Caki2 (cell line): Measurements from ENCODE around the gene CMTR2. TPM values are rescaled to one million over a fixed set of nuclear protein-coding genes. Genes with fewer than 3 reads are reported as not detected.

Experiments used
- DNase-seq: peaks from one replicate; pipeline ENCODE4 v3.0.0-alpha.2; 2015; ENCODE audit warnings: low read depth
- in situ Hi-C: cut with HindIII; loops from 2 replicates; pipeline ENCODE4 v1.10.0; 2016; ENCODE audit warnings: low sequenced_read_pairs, low pct_unique_long_range_greater_than_20kb, mixed read lengths
- total RNA-seq: library from RNA; depleted of rRNA; stranded (reverse); fragments of >200 nt; shearing (Covaris generic); gene quantifications from 2 replicates; pipeline ENCODE4 v1.2.3, GENCODE V29; 2014; ENCODE audit warnings: low replicate concordance

The CMTR2 gene
- total RNA-seq, 1 experiment from 2014 or later, result 20.0 TPM

GRCh38 chr16:71287911-71288310, 1.3 kb downstream of the CMTR2 start:
- no peak for DNase-seq
- in situ Hi-C loops, result no loop called here

DNA sequence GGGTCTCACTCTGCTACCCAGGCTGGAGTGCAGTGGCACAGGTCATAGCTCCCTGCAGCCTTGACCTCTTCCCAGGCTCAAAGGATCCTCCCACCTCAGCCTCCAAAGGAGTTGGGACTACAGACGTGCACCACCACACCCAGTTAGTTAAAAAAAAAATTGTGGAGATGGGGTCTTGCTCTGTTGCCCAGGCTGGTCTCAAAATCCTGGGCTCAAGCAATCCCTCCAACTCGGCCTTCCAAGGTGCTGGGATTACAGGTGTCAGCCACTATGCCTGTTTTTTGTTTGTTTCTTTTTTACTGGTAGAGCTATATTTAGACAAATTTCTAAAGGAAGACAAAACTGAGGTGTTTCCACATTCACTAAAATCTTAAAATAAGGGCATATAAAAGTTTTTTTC, 1.7 kb downstream of the CMTR2 start:
- no peak for DNase-seq
- in situ Hi-C loops, result no loop called here

GRCh38 chr16:71283612-71284011, 5.6 kb downstream of the CMTR2 start:
- in situ Hi-C loops, result no loop called here
- DNase-seq, result no peak

- DNase-seq, result no peak
- in situ Hi-C loops, result no loop called here
Observed at GRCh38 chr16:71282943-71283342, 6.3 kb downstream of the CMTR2 start.

- no peak for DNase-seq
- in situ Hi-C loops, result no loop called here
Observed at GRCh38 chr16:71276589-71277334, 12.4 kb downstream of the CMTR2 start.

DNA sequence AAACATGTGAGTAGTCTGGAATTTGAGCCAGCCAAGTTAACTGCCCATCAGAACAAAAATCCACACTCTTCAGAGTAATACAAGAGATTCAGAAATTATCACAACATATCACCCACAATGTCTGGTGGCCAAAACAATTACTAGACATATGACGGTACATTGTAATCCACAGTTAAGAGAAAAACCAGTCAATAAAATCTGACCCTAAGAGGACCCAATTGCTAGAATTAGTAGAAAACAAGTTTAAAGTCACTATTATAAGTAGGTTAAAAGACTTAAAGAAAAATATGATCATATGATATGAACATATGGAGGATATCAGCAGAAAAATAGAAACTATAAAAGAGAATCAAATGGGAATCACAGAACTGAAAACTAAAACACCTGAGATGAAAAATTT, 15.8 kb downstream of the CMTR2 start:
- DNase-seq, result no peak
- in situ Hi-C loops, result no loop called here

DNA sequence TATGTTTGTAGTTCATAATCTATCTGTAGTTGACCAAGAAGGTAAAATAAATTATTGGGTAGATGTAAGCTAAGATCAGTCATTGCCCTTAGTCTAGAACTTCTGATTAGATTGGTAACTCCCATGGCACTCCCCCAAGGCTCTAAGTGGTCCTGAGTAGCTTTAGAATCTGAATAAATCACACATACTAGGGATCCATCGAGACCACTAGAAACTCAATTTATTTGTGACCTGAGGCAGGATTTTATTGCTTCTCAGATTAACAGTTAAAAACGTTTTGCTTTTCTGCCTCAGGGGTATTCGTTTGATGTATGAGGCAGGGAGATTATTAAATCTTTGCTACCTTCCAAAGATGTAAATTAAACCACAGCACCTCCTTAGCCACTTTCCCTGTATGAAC, 24.9 kb downstream of the CMTR2 start:
- in situ Hi-C loops, result no loop called here
- DNase-seq, result no peak

GRCh38 chr16:71263582-71263981, 25.6 kb downstream of the CMTR2 start:
- in situ Hi-C loops, result no loop called here
- DNase-seq, result no peak

- in situ Hi-C loops, result no loop called here
- DNase-seq, result no peak
Observed at GRCh38 chr16:71262391-71262790, 26.8 kb downstream of the CMTR2 start.

GRCh38 chr16:71260995-71261394, 28.2 kb downstream of the CMTR2 start:
- no peak for DNase-seq
- in situ Hi-C loops, result no loop called here

GRCh38 chr16:71259086-71259485, 30.1 kb downstream of the CMTR2 start:
- DNase-seq, result no peak
- in situ Hi-C loops, result no loop called here

DNA sequence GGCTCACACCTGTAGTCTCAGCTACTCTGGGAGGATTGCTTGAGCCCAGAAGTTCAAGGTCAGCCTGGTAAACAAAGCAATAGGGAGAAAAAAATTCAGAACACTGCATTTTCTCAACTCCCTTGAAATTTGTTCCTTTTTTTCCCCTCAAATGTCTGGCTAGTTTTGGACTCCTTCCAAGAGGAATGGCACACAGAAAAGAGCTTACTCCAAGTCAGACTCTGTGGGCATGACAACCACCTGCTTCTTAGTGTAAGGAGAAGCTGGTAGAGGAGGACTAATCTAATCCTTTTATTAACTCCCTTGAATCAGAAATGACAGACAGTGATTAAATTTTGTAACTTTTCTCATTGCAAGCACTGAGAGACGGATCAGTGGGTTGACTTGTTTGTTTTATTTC, 30.8 kb downstream of the CMTR2 start:
- in situ Hi-C loops, result no loop called here
- DNase-seq, result no peak

- no peak for DNase-seq
Observed at GRCh38 chr16:71257768-71258167, 31.4 kb downstream of the CMTR2 start.

GRCh38 chr16:71255721-71256120, 33.5 kb downstream of the CMTR2 start:
- in situ Hi-C loops, result no loop called here
- DNase-seq, result no peak

More at GRCh38 chr16:71257768-71258167, 31.4 kb downstream of the CMTR2 start:
- in situ Hi-C loops, result no loop called here

DNA sequence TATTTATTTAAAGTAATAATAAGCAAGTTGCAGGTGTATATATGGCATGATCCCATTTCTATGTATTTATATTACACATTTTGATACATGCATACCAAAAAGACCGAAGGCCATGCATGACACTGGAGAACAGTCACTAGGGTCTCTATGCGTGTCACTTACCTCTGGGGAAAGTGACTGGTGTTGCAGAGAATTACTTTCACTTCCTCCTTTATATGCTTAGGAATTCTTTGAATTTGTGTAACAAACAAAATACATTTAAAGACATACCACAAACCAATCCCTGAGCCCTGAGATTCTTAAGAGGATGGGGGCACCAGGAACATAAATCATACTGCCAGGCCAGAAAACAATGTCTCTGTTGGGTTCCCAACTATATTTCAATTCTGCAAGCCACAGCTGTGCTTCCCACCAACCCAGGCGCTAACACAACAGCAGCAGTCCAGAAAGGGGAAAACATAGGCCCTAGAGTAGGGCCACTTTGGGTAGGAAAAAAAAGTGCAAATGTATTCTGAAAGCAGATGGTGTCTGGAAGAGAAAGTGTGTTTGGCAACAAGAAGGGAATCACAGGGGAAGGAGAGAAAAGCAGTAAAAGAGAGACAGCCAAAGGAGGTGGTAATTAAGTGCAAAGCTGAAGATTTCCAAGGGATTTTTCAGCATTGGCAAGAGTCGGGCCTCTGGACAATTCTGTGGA, 34.2 kb downstream of the CMTR2 start:
- no peak for DNase-seq
- in situ Hi-C loops, result no loop called here

DNA sequence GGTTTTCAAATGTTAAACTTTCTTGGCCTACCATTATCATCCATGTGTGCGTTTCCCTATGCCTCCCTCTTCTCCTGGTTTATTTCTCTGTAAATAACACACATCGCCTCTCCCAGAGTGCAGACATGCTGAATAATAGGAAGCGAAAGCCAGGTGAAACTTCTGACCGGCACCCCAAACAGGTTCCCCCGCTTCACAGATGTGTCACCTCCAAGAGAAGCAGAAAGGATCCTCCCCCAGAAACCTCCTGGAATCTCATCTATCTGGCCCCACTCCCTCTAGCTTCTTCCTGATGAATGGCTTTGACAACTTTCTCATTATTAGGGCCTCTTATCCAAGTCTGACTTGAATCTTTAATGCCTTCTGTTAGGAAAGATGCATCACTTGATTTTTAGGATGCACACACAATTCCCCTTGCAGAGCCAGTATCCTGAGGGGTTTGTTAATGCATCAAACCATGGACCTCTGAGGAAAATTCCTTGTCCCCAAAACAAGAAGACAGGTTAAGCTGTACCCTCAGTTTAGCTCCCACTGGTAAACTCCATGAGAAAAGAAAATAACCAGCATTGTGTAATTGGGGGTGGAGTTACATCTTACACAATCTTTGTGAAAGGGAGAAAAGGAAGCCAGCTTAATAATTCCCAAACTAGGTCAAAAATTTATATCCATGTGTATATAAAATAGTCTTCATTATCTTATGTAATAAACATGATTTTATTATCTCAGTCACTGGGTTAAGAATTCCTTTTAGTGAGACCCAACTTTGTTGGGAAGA, 38.6 kb downstream of the CMTR2 start:
- no peak for DNase-seq
- in situ Hi-C loops, result no loop called here

DNA sequence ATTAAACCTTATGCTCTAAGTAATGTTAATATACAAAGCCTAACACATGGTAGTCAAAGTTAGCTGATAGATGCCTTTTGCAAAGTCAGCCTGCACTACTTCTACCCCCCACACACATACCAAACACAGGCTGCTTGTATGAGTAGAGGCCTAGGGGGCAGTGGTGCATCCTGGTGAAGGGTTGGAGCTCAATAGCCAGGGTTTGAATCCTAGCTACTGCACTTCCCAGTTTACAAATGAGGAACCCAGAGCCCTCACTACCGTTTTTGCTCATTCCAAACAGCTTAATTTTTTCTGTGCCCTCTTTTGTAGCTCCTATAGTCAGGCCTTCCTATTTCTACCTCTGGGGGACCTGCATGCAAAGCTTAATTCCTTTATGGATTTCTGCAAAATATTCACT, 39.8 kb downstream of the CMTR2 start:
- no peak for DNase-seq
- in situ Hi-C loops, result no loop called here

- in situ Hi-C loops, result no loop called here
- no peak for DNase-seq
Observed at GRCh38 chr16:71247478-71247877, 41.7 kb downstream of the CMTR2 start.

- in situ Hi-C loops, result no loop called here
- no peak for DNase-seq
Observed at GRCh38 chr16:71246309-71246708, 42.9 kb downstream of the CMTR2 start.
